Adrenal gland (tissue), 12 donors: ENCODE measurements around the gene PIK3AP1. TPM values are rescaled to one million over a fixed set of nuclear protein-coding genes. Genes with fewer than 3 reads are reported as not detected.

Experiments
- DNase-seq, 7 donors: peaks; one replicate each; pipeline ENCODE4 v3.0.0-alpha.2; 2019 to 2020
- H3K27ac ChIP-seq, 5 donors: fragments of 200-600 bp; sonication (generic) in 4 of 5; 1 replicate in 3 of 5; 2 replicates in 2 of 5; pipeline versions ENCODE4 v1.5.1 to v1.8.0; 2016 to 2020; ENCODE audit warnings: mild to moderate bottlenecking in 1 of 5
- H3K27me3 ChIP-seq: fragments of 200-600 bp; 2 replicates; pipeline ENCODE4 v1.8.0; 2021
- H3K36me3 ChIP-seq, 2 donors: fragments of 200-600 bp; replicated peaks in 1 of 2; 1 replicate in 1 of 2; 2 replicates in 1 of 2; pipeline versions ENCODE4 v1.5.1 to v1.8.0; 2018 to 2022
- H3K4me1 ChIP-seq, 2 donors: fragments of 200-600 bp; replicated peaks in 1 of 2; 1 replicate in 1 of 2; 2 replicates in 1 of 2; pipeline versions ENCODE4 v1.5.1 to v1.8.0; 2018 to 2021
- H3K4me3 ChIP-seq, 4 donors: fragments of 200-600 bp; sonication (generic) in 3 of 4; one replicate each; pipeline ENCODE4 v1.5.1; 2016 to 2018
- H3K9me3 ChIP-seq, 3 donors: fragments of 200-600 bp; sonication (generic) in 1 of 3; replicated peaks in 1 of 3; 1 replicate in 2 of 3; 2 replicates in 1 of 3; pipeline versions ENCODE4 v1.5.1 to v1.8.0; 2016 to 2021
- POLR2A ChIP-seq, 2 donors: fragments of 450-650 bp; IDR thresholded peaks; one replicate each; pipeline ENCODE4 v1.6.1; 2017; ENCODE audit warnings: antibody characterized with exemption in 2 of 2, mild to moderate bottlenecking in 2 of 2, moderate library complexity in 1 of 2
- WGBS, 4 donors: extraction: QIAGEN DNeasy Blood & Tissue Kit in 2 of 4; methylation state at CpG; one replicate each; pipeline versions ENCODE4 v1.1.5 to v1.1.7; 2013 to 2017; 5-methylcytosine and 5-hydroxymethylcytosine counted together
- intact Hi-C, 2 donors: fragments of 100-400 bp; cut with DNase I; formaldehyde crosslinking; loops; one replicate each; pipeline versions ENCODE4 v1.14.1 to v1.15.0; 2022 to 2023
- polyA plus RNA-seq, 3 donors: library from polyadenylated mRNA; stranded (reverse); fragments of 200-250 nt in 2 of 3; fragments of 350-450 nt in 1 of 3; fragmentation: Illumina TruSeq in 1 of 3; extraction: RNeasy Lipid Tissue Mini Kit (QIAGEN cat#74804) in 1 of 3; gene quantifications; one replicate each; pipeline ENCODE4 v1.2.3, GENCODE V29; 2013 to 2014
- total RNA-seq, 9 donors: library from RNA; depleted of rRNA in 4 of 9; stranded (reverse); fragments of >200 nt in 4 of 9; fragments of 120-200 nt in 1 of 9; fragmentation: NEBNext Ultra II Directional in 1 of 9; extraction: Animal tissue kit (Norgen Biotek cat#: 25700) in 1 of 9; gene quantifications; one replicate each; pipeline versions ENCODE4 v1.1.0 to v1.2.4, GENCODE V29; 2013 to 2023
- TF ChIP-seq, protein P1 (sequence below), 6 experiments: fragments of 450-650 bp in 4 of 6; fragments of 200-600 bp in 2 of 6; sonication (generic) in 1 of 6; IDR thresholded peaks; 1 replicate in 5 of 6; 2 replicates in 1 of 6; pipeline versions ENCODE4 v1.5.1 to v1.8.0; 2016 to 2021; ENCODE audit warnings: antibody characterized with exemption in 6 of 6, mild to moderate bottlenecking in 2 of 6, moderate library complexity in 1 of 6
- donor health status: healthy with polysubstance abuse.
- donor health status: Bipolar disorder and iron deficiency.
- donor health status: DM: yes; HTN: yes; CAD: no.
- donor health status: DM: no; HTN: no; CAD: no.
- donor health status: DM: no; HTN: no; CAD: no.
- donor health status: DM: yes; HTN: yes; CAD: no.

The PIK3AP1 gene
- total and polyA plus RNA-seq, 12 donors: 2.0 to 38.5 (median 10.4) TPM

DNA sequence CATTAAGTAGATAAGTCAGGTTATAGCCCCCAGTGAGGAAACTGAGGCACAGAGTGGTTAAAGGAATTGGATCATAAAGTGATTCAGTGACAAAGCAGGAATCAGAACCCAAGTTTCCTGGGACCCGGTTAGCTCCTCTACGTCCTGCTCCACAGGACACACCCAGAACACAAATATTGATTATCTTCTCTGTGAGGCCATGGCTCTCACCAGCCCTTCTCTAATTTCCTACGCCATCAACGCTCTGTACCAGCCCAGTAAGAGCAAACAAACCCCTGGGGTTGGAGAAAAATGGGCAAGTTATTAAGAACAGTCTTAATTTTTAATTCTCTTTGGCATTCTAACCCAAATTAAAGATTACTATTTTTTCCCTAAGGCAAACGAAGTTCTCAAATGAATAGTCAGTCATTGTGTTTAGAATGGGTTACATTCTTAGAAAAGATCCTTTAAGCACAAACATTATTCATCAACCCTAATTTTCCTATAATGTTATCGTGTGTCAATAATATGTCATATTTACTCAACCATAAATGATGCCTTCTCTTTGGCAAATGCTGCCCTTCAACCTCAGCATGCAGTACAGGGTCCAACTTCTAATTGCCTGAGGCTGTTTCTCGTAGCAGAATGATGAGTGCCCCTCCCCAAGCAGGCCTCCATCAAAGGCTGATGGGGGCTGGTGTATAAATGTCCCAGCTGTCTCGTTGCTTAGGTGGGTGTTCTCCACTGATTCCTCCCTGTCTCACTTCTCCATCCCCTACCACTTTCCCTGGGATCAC lies 108.1 kb downstream of the PIK3AP1 start:
- intact Hi-C loops: no loop called here
- Histone ChIP-seq H3K36me3 (no peaks in the 10 kb centered on the region), H3K27me3 (no peaks in the 10 kb centered on the region), H3K4me3 (no peak overlapping the region), H3K4me1 (peaks cover 0 to 9% of the 10 kb centered on the region in 2 donors), H3K9me3 (no peaks in the 10 kb centered on the region), H3K27ac (no peak overlapping the region)
- TF ChIP-seq, protein P1, sequence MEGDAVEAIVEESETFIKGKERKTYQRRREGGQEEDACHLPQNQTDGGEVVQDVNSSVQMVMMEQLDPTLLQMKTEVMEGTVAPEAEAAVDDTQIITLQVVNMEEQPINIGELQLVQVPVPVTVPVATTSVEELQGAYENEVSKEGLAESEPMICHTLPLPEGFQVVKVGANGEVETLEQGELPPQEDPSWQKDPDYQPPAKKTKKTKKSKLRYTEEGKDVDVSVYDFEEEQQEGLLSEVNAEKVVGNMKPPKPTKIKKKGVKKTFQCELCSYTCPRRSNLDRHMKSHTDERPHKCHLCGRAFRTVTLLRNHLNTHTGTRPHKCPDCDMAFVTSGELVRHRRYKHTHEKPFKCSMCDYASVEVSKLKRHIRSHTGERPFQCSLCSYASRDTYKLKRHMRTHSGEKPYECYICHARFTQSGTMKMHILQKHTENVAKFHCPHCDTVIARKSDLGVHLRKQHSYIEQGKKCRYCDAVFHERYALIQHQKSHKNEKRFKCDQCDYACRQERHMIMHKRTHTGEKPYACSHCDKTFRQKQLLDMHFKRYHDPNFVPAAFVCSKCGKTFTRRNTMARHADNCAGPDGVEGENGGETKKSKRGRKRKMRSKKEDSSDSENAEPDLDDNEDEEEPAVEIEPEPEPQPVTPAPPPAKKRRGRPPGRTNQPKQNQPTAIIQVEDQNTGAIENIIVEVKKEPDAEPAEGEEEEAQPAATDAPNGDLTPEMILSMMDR (IDR thresholded peaks at IDR 0.05): no peak
- no peak for TF ChIP-seq POLR2A (IDR thresholded peaks at IDR 0.05)
- DNase-seq: no peak
- WGBS, 4 donors: 82 to 89% (median 87%) methylated on average over 8 of the region's 8 CpGs

GRCh38 chr10:96610817-96611216 lies 109.5 kb downstream of the PIK3AP1 start:
- Histone ChIP-seq H3K36me3 (no peaks in the 10 kb centered on the region), H3K9me3 (no peaks in the 10 kb centered on the region), H3K27ac (no peak overlapping the region), H3K4me1 (peaks cover 0 to 15% of the 10 kb centered on the region in 2 donors), H3K4me3 (no peak overlapping the region), H3K27me3 (no peaks in the 10 kb centered on the region)
- TF ChIP-seq POLR2A (IDR thresholded peaks at IDR 0.05): no peak
- TF ChIP-seq, protein P1 (IDR thresholded peaks at IDR 0.05): no peak
- WGBS, 4 donors: 79 to 87% (median 80%) methylated on average over 6 of the region's 6 CpGs
- DNase-seq: no peak
- intact Hi-C loops: no loop called here

- no peaks in the 10 kb centered on the region for H3K27me3 ChIP-seq
- DNase-seq: no peak
- no peak overlapping the region for H3K4me3 ChIP-seq
- H3K27ac ChIP-seq: no peak overlapping the region
- TF ChIP-seq, protein P1 (IDR thresholded peaks at IDR 0.05): no peak
- no peak for TF ChIP-seq POLR2A (IDR thresholded peaks at IDR 0.05)
- H3K4me1 ChIP-seq: peaks cover 0 to 15% of the 10 kb centered on the region in 2 donors
- intact Hi-C loops: no loop called here
- 87 to 92% (median 90%) methylated on average over 6 to 7 of the region's 7 CpGs for WGBS, 4 donors
- H3K36me3 ChIP-seq: no peaks in the 10 kb centered on the region
- no peaks in the 10 kb centered on the region for H3K9me3 ChIP-seq
These were observed 110.8 kb downstream of the PIK3AP1 start for GRCh38 chr10:96609510-96609909.

DNA sequence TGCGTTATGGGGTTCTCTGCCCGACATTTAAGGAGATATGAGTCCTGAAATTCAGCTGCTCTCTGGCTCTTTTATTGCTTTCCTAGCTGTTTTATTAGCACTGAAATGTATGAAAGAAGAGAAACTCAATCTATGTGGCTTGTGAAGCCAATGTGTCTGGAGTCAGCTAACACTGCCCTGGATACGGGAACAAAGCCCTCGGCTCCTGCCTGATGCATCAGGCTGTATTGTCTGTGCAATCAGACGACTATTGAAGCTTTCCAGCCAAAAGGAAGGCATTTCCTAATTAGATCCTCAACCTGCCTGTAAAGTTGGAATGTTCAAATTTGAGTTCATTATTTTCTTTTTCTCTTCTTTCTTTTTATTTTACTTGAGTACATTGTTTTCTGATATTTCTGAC lies 111.5 kb downstream of the PIK3AP1 start:
- intact Hi-C loops: no loop called here
- no peaks in the 10 kb centered on the region for H3K36me3 ChIP-seq

More for the DNA sequence above, 111.5 kb downstream of the PIK3AP1 start:
- Histone ChIP-seq H3K4me3 (no peak overlapping the region), H3K27me3 (no peaks in the 10 kb centered on the region), H3K4me1 (peaks cover 0 to 13% of the 10 kb centered on the region in 2 donors), H3K27ac (no peak overlapping the region), H3K9me3 (no peaks in the 10 kb centered on the region)
- no peak for DNase-seq
- no peak for TF ChIP-seq POLR2A (IDR thresholded peaks at IDR 0.05)
- TF ChIP-seq, protein P1 (IDR thresholded peaks at IDR 0.05): no peak
- 80 to 87% (median 84%) methylated on average over 5 of the region's 5 CpGs for WGBS, 4 donors
